Upper lobe of left lung (tissue), 4 donors: ENCODE results near the gene GABBR2.

Source experiments
- EP300 ChIP-seq, 4 donors: sonication (generic); formaldehyde crosslinking; IDR thresholded peaks; one replicate each; pipeline ENCODE4 v1.5.1; 2017; ENCODE audit warnings: antibody characterized with exemption in 4 of 4, control low read depth in 2 of 4
- POLR2A ChIP-seq, 4 donors: fragments of 450-650 bp; IDR thresholded peaks; one replicate each; pipeline ENCODE4 v1.5.1; 2016 to 2017; ENCODE audit warnings: antibody characterized with exemption in 4 of 4, mild to moderate bottlenecking in 2 of 4
- POLR2AphosphoS5 ChIP-seq, 2 donors: sonication (generic); formaldehyde crosslinking; IDR thresholded peaks; one replicate each; pipeline ENCODE4 v1.5.1; 2017; ENCODE audit warnings: antibody characterized with exemption in 2 of 2
- TF ChIP-seq, protein P1 (sequence below), 6 experiments: fragments of 450-650 bp in 4 of 6; fragments of 200-600 bp in 2 of 6; sonication (generic) in 2 of 6; IDR thresholded peaks; one replicate each; pipeline ENCODE4 v1.5.1; 2016 to 2019; ENCODE audit warnings: antibody characterized with exemption in 6 of 6

DNA sequence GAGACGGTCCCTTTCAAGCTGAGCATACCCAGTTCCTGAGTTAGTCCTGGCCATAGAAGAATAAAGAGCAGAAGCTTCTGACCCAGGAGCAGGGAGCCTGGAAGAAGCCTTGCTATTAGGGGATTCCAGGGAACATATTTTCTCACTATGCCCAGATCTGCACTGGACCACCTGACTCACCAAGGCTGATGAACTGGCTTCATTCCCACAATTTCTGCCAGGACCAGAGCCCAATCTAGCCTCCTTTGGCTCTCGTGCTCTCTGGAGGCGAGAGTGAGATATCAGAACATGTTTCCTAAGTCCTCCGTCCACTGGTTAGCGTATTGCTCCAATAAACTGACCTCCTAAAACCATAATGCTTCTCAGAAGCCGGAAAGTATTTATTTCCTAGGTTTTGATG lies 9.9 kb downstream of the GABBR2 start:
- TF ChIP-seq POLR2AphosphoS5 (IDR thresholded peaks at IDR 0.05) (no peak), EP300 (IDR thresholded peaks at IDR 0.05) (no peak), POLR2A (IDR thresholded peaks at IDR 0.05) (no peak)
- TF ChIP-seq, protein P1, sequence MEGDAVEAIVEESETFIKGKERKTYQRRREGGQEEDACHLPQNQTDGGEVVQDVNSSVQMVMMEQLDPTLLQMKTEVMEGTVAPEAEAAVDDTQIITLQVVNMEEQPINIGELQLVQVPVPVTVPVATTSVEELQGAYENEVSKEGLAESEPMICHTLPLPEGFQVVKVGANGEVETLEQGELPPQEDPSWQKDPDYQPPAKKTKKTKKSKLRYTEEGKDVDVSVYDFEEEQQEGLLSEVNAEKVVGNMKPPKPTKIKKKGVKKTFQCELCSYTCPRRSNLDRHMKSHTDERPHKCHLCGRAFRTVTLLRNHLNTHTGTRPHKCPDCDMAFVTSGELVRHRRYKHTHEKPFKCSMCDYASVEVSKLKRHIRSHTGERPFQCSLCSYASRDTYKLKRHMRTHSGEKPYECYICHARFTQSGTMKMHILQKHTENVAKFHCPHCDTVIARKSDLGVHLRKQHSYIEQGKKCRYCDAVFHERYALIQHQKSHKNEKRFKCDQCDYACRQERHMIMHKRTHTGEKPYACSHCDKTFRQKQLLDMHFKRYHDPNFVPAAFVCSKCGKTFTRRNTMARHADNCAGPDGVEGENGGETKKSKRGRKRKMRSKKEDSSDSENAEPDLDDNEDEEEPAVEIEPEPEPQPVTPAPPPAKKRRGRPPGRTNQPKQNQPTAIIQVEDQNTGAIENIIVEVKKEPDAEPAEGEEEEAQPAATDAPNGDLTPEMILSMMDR (IDR thresholded peaks at IDR 0.05), result no peak
